HT-29 (cell line): ENCODE data around the gene COL4A4. TPM values are rescaled to one million over a fixed set of nuclear protein-coding genes. Genes with fewer than 3 reads are reported as not detected.
A peak's percentile ranks its signal among the peaks of the same experiment; 100 is the strongest.
"Not testable (repeated sequence)": the region's sequence is repeated elsewhere in the genome, so short reads cannot be mapped to it uniquely, and the experiment has no call there.

Source experiments
- DNase-seq: peaks from one replicate; pipeline ENCODE4 v3.0.0-alpha.2; 2015; ENCODE audit warnings: low spot score
- total RNA-seq: library from RNA; depleted of rRNA; stranded (reverse); fragments of >200 nt; shearing (Covaris generic); gene quantifications from 2 replicates; pipeline ENCODE4 v1.2.3, GENCODE V29; 2014

COL4A4 gene
- total RNA-seq, 1 experiment from 2014 or later, result not detected

- no peak for DNase-seq
Measured at GRCh38 chr2:227117027-227117426, 47.0 kb downstream of the COL4A4 start.

DNA sequence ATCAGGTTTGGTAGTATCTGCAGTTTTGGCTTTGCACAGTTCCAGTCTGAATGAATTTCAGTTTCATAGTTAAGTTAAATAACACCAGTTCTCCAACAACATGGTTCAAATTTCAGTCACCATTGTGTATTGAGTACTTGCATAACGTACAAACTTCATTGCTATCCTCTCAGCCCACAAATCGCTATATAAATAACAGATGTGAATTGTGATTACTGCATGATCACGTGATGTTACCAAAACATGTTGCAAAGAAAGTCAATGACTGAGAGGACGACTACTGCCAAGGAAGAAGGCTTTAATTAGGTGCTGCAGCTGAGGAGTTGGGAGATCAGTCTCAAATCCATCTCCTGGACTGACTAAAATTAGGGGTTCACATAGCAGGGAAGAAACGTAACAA lies 48.2 kb downstream of the COL4A4 start:
- no peak for DNase-seq

DNA sequence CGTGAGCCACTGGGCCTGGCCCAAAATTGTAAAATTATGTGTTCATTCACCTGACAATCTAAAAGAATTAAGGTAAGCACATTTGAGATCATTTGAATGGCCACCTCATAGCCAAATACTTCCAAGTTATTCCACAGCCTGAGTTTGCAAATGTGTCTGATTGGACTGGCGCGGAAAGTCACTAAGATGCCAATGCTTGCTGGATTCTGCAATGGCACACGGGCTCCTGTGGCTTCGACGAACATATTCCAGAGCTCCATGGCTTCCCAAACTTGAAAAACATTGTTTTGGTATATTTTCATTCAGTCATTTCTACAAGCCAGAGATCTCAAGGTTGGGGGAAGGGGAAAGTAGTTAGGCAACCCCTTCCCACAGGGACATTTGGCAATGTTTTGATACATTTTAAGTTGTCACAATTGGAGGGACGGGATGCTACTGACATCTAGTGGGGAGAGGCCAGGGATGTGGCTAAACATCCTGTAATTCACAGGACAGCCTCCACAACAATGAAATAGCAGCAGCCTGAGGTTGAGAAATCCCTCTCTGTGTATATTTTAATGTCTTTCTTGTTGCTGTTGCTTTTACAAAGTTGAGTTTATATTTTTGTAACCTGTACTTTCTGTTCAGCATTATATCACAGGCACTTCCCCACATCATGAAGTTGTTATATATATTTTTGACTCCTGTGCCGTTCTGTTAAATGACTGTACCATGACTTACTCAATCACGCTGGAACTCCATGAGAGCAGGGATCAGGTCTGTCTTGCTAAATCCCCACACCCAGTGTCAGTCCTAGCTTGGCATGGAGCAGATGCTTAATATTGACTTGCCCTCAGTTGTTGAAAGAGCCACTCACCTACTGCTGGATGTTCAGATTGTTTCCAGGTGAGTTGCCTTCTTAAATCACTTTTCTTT lies 56.9 kb downstream of the COL4A4 start:
- peak; percentile 80 for DNase-seq

DNA sequence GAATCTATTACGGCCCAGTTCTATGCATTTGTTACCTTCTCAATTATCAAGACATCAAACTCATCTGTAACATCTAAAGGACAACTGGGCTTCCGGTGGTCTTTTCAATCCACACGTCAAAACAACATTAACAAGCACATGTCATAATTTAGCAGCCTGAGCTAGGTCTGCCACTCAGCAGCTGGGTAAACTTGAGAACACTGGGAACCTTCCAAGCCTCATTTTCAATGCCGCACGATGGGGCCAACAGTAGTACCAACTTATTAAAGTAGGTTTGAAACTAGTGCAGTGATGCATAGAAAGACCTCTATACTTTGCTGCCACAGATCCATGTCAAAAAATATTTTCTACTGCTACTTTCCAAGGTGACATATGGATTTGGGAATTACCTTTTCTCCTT lies 60.4 kb downstream of the COL4A4 start:
- DNase-seq, result no peak

- no peak for DNase-seq
Measured at GRCh38 chr2:227099340-227099739, 64.7 kb downstream of the COL4A4 start.

DNA sequence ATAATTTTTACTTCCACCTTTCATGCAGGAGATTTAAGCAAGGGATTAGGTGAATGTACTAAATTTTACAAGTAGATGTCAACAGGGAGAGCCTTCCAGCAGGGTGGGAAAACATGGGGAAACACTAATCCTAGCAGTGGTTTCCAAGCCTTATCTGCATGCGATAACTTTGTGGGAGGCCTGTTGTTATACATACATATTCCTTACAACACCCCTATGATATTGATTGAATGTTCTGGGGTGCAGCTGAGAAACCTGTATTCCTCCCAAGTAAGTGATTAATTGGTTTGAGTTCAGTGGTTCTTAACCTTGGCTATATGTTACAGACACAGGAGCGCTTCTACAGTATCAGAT lies 65.9 kb downstream of the COL4A4 start:
- no peak for DNase-seq

- DNase-seq, result no peak
Measured at GRCh38 chr2:227097495-227098161, 66.4 kb downstream of the COL4A4 start.

- no peak for DNase-seq
Measured at GRCh38 chr2:227095346-227095745, 68.7 kb downstream of the COL4A4 start.

- DNase-seq, result no peak
Measured at GRCh38 chr2:227082286-227082685, 81.7 kb downstream of the COL4A4 start.

- no peak for DNase-seq
Measured at GRCh38 chr2:227079726-227080125, 84.3 kb downstream of the COL4A4 start.

- not testable (repeated sequence) for DNase-seq
Measured at GRCh38 chr2:227065065-227065464, 98.9 kb downstream of the COL4A4 start.

- DNase-seq, result no peak
Measured at GRCh38 chr2:227058888-227059399, 105.1 kb downstream of the COL4A4 start.

DNA sequence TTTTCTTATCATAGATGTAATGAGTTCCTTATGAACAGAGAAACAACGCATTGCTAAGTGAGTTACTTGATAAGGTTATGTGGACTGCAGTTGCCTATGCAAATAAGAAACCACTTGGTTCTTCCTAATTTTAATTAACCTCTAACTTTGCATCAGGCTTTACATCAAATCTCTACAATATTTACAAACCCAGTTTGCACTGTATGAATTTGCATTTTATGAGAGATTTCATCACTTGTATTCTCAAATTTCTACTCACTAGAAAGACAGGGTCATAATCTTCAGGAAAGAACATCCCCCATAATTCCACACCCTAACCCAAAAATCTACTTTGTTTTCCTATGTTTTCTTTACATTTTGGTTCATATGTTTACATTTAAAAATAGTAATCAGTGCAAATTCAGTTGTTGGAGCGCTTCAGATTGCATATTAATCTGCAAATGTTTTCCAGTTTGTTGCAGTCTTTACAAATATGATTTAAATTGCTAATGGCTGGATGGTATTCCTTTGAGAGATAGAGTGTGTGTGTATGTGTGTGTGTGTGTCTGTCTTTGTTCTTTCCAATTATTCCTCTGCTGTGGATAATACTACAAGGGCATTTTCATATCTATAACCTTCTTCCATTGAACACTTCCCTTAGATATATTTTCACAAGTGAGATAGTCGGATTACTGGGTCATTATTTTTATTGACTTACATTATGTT lies 106.1 kb downstream of the COL4A4 start:
- DNase-seq, result no peak

DNA sequence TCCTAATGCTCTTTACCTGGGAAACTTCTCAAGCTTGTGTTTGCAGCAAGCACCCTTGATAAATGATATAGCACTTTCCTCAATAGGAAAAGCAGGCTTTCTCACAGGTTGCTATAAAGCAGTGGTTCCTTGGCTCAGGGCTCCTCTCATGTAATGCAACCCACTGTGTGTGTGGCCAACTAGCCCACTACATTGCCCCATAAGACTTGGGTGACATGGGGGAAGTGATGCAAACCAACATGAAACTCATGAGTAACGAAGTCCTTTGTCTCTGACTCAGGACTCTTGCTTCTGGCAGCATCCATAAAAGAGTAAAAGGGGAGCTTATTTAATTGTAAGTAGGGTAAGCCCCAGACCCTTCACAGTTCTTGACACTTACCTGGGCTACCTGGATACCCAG lies 106.9 kb downstream of the COL4A4 start:
- DNase-seq, result no peak

DNA sequence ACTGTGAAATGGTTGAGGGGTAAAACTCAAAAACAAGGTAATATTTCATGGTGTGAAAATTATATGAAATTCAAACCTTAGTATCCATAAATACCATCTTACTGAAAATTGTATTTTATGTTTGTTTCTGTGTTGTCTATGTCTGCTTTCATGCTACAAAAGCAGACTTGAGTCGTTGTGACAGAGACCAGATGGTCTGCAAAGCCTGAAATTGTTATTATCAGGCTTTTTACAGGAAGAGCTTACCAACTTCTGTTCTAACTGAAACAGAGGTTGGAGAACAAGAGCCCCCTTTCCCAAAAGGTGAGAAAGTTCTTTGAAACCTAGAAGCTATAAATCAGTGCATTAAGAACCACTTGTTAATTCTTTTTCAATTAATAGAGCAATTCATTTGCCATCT lies 110.0 kb downstream of the COL4A4 start:
- no peak for DNase-seq

GRCh38 chr2:227052879-227053278 lies 111.1 kb downstream of the COL4A4 start:
- DNase-seq, result peak; percentile 23

- no peak for DNase-seq
Measured at GRCh38 chr2:227043981-227044380, 120.0 kb downstream of the COL4A4 start.

DNA sequence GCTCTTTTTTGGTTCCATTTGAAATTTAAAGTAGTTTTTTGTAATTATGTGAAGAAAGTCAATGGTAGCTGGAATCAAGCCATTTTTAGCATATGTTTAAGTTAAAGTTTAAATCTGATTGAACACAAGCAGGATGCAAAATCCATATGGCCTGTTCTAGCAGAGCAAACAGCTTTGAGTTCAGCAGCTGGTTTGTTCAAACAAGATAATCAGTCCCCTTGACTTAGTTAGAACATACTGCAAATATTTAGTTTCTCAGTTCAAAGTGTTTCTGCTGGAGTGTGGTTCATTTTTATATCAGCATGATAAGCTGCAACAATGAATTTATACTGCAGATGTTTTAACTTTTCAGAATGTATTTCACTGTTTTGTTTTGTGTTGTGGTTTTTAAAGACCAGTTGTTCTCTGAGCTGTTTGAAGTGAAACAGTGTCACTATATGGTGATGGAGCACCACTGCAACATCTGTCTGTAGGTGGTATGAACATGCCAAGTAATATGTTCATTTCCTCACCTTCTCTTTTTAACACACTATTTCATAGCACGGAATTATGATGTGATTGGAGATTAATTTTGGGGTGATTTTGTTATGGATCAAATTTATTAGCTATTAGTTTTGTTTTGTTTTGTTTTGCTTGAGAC lies 125.3 kb downstream of the COL4A4 start:
- no peak for DNase-seq

GRCh38 chr2:227036527-227036926 lies 127.5 kb downstream of the COL4A4 start:
- no peak for DNase-seq

GRCh38 chr2:227035711-227036367 lies 128.2 kb downstream of the COL4A4 start:
- no peak for DNase-seq
